Cerebellar cortex (tissue), 1 donor: ENCODE data around the gene PACRG.

Source experiments
- DNase-seq: peaks from one replicate; pipeline ENCODE4 v3.0.0-alpha.2; 2015; ENCODE audit warnings: low spot score

Gene PACRG

GRCh38 chr6:163014736-163015135 is 287.0 kb downstream of the PACRG start:
- DNase-seq, result no peak

- DNase-seq, result no peak
Measured at GRCh38 chr6:163017801-163018200, 290.0 kb downstream of the PACRG start.

DNA sequence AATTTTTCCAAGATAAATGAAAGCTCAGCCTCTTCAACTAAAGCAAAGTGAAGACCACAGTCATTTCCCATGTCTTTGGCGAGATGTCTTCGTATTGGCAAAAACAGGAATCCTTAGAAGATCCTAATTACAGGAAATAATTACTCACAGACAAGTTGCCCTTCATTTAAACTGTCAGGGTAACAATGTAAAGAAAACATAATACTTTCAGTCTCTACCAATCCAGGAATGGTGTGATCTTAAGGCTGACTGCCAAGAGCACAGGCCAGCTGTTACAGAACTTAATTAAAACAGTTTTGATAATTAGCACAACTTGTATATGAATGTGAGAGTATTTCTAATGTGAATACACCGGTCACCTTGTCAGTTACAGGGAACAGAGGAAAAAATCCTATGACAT is 292.2 kb downstream of the PACRG start:
- DNase-seq, result no peak

DNA sequence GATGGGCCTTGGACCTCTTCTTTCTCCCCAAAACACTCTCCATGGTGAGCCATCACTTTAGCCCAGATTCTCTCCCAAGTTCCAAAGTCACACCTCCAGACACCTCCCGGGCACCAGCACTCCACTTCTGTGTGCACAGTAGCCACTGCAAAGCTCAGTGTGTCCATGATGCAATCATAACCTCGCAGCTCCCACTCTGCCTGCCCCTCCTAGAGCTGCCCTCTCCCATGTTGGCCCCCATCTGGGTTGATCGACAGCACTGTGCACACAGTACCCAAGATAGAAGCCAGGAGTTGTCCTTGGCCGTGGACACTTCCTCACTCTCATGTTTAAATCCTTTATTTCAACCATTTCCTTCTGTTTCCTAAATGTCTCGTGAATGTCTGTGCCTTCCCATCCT is 293.3 kb downstream of the PACRG start:
- DNase-seq, result no peak

DNA sequence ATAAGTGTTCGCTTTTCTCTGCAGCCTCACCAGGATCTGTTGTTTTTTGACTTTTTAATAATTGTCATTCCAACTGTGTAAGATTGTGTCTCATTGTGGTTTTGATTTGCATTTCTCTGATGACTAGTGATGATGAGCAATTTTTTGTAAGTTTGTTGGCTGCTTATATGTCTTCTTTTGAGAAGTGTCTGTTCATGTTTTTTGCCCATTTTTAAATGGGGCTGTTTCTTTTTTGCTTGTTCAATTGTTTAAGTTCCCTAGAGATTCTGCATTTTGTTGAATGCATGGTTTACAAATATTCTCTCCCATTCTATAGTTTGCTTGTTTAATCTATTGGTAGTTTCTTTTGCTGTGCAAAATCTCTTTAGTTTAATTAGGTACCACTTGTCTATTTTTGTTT is 295.9 kb downstream of the PACRG start:
- no peak for DNase-seq

DNA sequence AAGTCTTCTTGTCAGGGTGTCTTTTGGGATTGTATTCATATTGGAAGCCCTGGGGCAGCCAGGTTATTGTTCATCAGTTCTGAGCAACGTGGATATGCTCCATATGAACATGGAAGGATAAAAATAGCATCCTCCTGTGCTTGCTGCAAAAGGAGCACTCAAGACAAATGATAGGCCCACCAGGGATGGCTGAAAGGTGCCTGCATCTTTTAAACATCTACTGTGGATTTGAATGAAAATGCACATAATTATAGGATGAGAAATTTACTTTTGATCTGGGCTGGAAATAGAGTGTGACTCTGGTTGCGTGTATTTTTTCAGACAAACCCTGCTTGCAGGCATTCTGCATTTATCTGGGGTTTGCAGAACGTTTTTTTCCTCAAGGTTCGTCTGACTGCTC is 299.1 kb downstream of the PACRG start:
- DNase-seq, result no peak

- DNase-seq, result no peak
Measured at GRCh38 chr6:163030980-163031379, 303.2 kb downstream of the PACRG start.

GRCh38 chr6:163031931-163032330 is 304.2 kb downstream of the PACRG start:
- no peak for DNase-seq

- DNase-seq, result no peak
Measured at GRCh38 chr6:163036160-163036645, 308.4 kb downstream of the PACRG start.

- no peak for DNase-seq
Measured at GRCh38 chr6:163038317-163038716, 310.5 kb downstream of the PACRG start.

GRCh38 chr6:163048345-163048744 is 320.6 kb downstream of the PACRG start:
- no peak for DNase-seq

GRCh38 chr6:163053667-163054344 is 326.0 kb downstream of the PACRG start:
- no peak for DNase-seq

DNA sequence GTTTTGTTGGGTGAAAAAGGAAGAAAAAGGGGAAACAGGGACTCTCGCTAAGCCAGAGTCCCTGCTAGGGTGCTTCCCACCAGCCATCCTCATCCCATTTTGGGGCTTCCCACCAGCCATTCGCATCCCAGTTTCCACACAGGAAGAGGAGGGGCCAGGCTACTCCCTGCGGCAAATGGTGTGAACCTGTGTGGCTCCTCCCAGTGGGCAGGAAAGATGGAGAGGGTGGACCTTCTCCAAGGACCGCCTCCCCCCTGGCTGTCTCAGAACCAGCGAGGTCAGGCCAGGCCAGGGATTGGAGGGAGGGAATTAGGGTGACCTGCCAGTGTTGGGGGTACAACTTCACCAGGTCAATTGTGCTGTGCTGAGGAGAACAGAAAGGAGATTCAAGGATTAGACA is 326.9 kb downstream of the PACRG start:
- no peak for DNase-seq

- no peak for DNase-seq
Measured at GRCh38 chr6:163057260-163057659, 329.5 kb downstream of the PACRG start.

DNA sequence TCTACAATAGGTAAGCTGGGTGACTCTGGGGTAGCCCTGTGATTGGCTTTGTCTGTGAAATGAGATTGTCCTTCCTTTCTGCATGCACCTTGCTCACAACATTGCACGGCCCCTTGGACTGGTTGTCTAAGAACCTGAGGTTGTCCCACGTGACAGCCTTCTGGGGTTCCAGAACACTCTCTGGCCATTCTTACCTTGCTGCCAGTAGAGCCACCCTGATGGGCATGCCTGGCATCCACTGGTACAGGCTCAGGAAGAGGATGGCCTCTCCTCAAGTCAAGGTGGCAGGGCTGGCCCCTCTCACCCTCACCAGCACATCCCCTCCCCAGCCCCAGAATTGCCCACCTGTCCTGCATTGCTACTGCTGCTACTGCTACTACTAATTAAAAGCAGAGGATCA is 335.0 kb downstream of the PACRG start:
- DNase-seq, result no peak

- no peak for DNase-seq
Measured at GRCh38 chr6:163063561-163063960, 335.8 kb downstream of the PACRG start.

GRCh38 chr6:163064397-163064796 is 336.6 kb downstream of the PACRG start:
- DNase-seq, result no peak

- DNase-seq, result no peak
Measured at GRCh38 chr6:163066200-163066599, 338.4 kb downstream of the PACRG start.

- no peak for DNase-seq
Measured at GRCh38 chr6:163077134-163077533, 349.4 kb downstream of the PACRG start.

DNA sequence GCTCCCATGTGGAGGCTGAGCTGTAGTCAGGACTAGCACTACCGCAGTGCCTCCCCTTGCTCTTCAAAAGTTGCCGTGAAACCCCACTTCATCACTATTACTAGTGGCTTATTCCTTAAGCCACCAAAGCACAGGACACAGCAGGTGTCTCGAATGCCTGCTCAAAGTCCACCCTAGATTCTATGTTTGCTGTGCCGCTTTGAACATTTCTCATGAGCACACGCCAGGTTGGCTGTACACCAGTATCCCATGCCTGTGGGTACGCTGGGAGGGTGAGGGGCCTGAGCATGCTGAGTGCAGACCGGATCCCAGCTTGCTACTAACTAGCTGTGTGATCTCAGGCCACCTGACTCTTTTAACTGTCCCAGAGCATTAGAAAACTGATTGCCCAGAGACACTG is 350.9 kb downstream of the PACRG start:
- no peak for DNase-seq

- DNase-seq, result no peak
Measured at GRCh38 chr6:163080228-163080627, 352.5 kb downstream of the PACRG start.

GRCh38 chr6:163083141-163083540 is 355.4 kb downstream of the PACRG start:
- no peak for DNase-seq

- DNase-seq, result no peak
Measured at GRCh38 chr6:163085426-163085825, 357.7 kb downstream of the PACRG start.

- DNase-seq, result no peak
Measured at GRCh38 chr6:163085861-163086623, 358.3 kb downstream of the PACRG start.
